Kasumi-1 (cell line): ENCODE measurements around the gene LCN6.
"Not testable (repeated sequence)": the region's sequence is repeated elsewhere in the genome, so short reads cannot be mapped to it uniquely, and the experiment has no call there.

ENCODE experiments used
- DNase-seq, 2 experiments: peaks; one replicate each; lab custom pipeline; 2025; lab: John Stamatoyannopoulos, UW

The LCN6 gene

DNA sequence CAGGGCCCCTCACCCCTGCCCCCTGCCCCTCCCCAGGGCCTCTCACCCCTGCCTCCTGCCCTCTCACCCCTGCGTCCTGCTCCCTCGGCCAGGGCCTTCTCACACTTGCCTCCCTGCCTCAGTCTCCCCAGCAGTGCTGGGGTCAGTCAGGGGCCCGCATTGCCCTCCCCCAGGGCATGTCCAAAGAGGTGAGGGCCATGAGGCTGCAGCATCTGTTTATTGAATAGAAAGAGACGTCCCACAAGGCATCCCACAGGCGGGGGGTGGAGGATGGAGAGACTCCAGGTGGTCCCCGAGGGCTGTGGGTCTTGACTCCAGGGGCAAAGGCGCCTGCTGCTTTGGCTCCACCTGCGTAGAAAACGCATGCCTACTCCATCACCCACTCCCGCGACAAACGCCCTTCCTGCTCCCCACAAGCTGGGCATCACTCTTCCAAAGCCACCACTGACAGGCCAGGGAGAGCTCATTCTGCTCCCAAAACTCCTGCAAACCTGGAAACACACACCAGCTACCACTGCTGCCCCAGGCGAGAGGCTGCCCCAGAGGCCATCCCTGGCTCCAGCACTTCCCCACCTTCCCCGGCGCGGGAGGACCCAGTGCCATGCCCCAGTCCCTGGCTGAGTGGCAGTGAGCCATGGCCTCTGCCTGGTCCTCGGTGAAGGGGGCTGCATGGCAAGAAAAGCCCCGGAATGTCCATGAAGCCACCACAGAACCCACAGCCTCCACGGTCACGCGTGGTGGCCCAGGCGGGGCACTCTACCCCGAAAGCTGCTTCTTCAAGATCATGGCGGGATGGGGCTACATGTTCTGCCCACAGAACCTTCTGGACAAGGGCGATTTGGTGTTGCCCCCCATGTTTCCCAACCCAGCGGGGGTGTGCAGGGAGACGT, 11.4 kb upstream of the LCN6 start:
- no peak for DNase-seq

DNA sequence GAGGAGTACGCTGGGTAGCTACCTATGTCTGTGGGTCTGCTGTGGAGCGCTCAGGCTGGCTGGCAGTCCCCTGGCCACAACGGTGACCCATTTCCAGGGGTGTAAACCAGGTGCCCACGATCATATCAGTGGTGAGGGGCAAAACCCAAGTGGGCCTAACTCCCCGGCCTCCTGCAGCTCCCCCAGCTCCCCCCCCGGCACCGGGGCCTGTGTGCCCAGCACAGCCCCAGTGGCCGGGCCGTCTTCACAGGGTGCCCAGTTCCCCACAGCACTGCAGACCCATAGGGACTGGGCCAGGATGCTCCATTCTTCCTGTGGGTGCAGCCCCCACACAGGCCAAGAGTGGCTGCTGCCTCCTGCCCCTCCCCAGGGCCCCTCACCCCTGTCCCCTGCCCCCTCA, 10.7 kb upstream of the LCN6 start:
- no peak for DNase-seq

- no peak for DNase-seq
Measured at GRCh38 chr9:136757751-136758140, 9.4 kb upstream of the LCN6 start.

GRCh38 chr9:136757328-136757727, 9.0 kb upstream of the LCN6 start:
- no peak for DNase-seq

GRCh38 chr9:136756836-136757235, 8.5 kb upstream of the LCN6 start:
- no peak for DNase-seq

GRCh38 chr9:136756134-136756438, 7.8 kb upstream of the LCN6 start:
- DNase-seq = no peak

DNA sequence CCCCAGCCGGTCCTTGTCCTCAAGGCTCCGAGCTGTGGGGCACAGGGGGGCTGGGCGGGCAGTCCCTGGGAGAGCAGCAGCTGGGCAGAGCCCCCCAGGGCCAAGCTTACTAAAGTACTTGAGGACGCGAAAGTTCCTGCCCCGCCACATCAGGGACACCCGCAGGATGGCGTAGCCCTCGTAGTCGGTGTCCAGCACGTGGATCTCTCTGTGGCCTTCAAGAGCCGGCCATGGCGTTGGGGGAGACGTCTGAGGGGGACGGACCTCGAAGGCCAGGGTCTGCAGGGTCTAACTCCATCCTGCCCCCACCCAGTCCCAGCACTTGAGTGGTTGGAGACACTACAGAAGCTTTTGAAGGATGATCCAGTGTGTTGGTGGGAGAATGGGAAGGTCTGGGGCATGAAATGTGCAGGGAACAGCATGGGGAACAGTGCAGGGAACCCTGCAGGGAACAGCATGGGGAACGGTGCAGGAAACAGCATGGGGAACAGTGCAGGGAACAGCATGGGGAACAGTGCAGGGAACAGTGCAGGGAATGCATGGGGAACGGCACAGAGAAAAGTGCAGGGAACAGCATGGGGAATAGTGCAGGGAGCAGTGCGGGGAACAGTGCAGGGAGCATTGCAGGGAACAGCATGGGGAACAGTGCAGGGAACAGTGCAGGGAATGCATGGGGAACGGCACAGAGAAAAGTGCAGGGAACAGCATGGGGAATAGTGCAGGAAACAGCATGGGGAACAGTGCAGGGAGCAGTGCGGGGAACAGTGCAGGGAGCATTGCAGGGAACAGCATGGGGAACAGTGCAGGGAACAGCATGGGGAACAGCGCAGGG, 7.2 kb upstream of the LCN6 start:
- DNase-seq = not testable (repeated sequence)

- no peak for DNase-seq
Measured at GRCh38 chr9:136754626-136755301, 6.4 kb upstream of the LCN6 start.

DNA sequence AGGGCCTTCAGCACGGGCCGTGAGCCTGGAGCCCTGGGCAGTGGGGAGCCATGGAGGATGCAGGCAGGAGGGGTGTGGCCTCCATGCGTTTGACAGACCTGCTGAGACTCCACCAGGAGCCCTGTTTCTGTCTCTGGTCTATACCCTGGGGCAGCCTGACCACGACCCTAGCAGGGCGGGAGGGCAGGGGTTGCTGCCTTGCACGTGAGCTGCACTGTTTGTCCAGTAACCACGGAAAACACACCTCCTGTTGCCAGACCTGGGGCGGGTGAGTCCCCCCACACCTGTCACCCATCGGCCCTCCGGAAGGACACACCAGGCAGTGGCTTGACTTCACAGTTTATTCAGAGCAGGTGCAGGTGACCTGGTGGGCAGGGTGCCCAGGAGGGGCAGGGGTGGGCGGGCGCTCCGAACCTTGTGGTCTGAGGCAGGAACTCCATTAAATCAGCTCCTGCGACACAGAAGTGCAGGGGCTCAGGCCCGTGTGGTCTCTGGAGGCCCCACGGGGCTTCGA, 5.8 kb upstream of the LCN6 start:
- DNase-seq = no peak

- no peak for DNase-seq
Measured at GRCh38 chr9:136753371-136754058, 5.2 kb upstream of the LCN6 start.

GRCh38 chr9:136751814-136752213, 3.5 kb upstream of the LCN6 start:
- DNase-seq = no peak

DNA sequence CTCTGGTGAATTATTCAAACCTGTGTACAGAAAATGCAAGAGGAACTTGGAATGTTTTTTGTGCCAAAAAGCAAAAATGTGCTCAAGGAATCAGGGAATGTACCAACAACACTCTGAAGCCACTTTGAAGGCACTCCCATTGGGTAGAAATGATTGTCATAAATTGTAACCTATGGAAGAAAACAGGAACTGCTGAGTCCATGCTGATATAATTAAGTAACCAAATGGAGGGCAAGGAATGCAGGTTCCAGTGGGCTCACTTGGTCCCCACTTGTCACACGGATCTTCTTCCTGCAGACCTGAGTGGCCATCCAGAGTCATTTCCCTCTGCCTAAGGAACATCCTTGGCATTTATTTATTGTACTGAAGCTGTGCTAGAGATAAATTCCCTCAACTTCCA, 2.9 kb upstream of the LCN6 start:
- no peak for DNase-seq

DNA sequence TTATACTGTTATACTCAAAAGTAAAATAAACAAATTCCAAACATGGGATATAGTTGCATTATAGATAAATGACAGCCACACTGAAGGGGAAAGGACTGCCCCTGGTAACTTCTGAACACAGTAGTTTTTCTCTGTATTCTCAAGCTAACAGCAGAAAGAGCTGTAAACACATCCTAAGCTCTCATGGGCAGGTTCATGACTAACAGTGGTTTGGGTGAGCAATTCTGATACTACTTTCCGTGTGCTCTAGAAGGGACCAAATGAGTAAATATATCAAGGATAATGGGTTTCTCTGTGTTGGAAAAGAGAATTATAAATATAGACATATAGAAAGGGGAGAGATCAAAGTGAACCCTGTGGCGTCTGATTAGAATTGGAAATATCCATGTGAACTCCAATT, 2.2 kb upstream of the LCN6 start:
- DNase-seq = no peak

GRCh38 chr9:136748666-136749611, 614 bp upstream of the LCN6 start:
- no peak for DNase-seq

- DNase-seq = no peak
Measured at GRCh38 chr9:136747161-136748060, 914 bp downstream of the LCN6 start.

GRCh38 chr9:136746621-136747020, 1.7 kb downstream of the LCN6 start:
- no peak for DNase-seq

DNA sequence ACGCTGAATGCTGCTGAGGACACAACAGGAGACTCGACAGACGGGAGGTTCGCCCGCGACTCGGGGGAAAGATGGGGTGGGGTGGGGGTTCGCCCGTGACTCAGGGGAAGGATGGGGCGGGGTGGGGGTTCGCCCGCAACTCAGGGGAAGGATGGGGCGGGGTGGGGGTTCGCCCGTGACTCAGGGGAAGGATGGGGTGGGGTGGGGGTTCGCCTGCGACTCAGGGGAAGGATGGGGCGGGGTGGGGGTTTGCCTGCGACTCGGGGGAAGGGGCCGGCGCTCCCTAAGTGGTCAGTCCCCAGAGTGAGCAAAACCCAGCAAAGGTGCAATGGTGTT, 2.2 kb downstream of the LCN6 start:
- no peak for DNase-seq

- DNase-seq = peak in 1 of 2 experiments; percentile 32
Measured at GRCh38 chr9:136745389-136746154, 2.8 kb downstream of the LCN6 start.

- no peak for DNase-seq
Measured at GRCh38 chr9:136744773-136745172, 3.6 kb downstream of the LCN6 start.
